SW480 (cell line): ENCODE measurements around the gene HLA-DPA1.

Experiments
- DNase-seq: peaks from one replicate; pipeline ENCODE4 v3.0.0-alpha.2; 2016; ENCODE audit warnings: low spot score

Gene HLA-DPA1

DNA sequence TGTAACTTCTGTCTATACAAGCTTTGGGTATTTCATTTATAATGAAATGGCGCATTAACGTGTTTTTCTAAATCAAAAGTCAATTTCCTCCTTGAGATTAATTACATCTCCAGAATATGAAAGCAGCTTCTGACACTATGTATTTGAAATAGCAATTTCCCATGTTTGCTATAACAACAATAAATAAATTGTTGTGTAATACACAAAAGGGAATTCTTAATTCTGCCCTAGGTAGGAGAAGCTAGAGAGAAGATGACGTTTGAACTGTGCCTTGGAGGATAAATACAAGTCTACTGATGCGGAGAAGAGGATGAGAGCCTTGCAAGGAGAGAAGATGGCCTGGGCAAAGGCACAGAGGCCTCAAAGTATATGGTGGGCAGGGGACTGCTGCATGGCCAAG lies 56.4 kb downstream of the HLA-DPA1 start:
- DNase-seq: no peak

DNA sequence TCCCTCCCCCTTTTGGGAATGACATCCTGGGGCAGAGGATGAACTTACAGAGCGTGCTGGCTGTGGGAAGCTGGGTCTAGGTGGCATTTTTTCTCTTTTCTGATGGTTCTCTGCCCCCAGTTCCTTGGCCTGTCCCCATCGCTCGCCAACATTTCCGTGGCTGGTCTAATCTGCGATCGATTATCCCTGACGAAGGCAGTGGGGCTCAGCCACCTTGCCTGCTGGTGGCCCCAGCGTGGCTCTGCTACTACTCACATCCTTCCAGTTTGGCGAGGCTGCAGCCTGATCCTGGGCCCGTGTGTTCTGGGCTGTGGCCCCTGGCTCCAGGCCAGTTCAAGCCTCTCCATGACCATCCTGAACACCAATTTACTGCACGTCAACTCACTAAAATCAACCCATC lies 57.7 kb downstream of the HLA-DPA1 start:
- no peak for DNase-seq

DNA sequence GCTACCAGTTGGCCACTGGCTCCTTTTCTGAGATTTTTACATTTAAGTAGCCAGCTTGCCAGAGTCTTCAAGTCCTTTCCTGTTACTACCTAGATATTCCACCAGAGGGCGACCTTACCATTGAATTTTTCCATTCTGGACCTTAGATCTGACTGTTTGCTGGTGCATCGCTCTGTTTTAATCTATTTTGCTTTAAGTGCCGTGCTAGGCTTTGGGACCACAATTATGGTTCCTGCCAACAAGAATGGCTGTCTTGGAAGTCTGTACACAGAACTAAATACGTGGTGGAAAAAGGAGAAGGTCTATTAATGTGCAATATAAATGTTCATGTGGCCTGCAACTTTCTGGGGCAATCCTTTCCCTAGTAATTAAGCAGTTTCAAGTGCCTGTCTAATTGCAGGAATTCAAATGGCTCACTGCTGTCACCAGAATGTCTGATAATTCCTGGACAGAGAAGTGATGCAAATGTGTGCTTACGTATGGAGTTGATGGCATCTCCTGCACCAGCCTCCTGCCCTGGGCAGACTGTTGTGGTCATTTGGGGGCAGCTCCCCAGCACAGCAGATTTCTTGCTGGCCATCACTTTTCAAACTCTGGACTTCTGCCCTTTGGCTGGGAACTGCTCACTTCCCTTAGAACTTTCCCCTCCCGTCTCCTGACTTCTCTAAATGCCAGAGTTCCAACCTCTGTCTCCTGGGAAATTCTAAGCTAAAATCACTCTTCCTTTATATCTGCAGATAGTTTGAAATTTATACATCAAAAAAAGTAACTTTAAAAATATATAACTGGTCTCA lies 58.4 kb downstream of the HLA-DPA1 start:
- DNase-seq: peak; percentile 75
